IMR-90 (cell line): ENCODE measurements around the gene PCNX2. TPM values are rescaled to one million over a fixed set of nuclear protein-coding genes. Genes with fewer than 3 reads are reported as not detected.

Experiments used
- ATAC-seq: fragments of 200-7000 bp; cut with Tn5 transposase; 2 replicates; pipeline ENCODE4 v1.9.1; 2020; ENCODE audit warnings: low read depth, mild to moderate bottlenecking, moderate library complexity
- BruUV-seq: library from RNA; stranded (reverse); fragments of 400-500 nt; replicated peaks from 2 replicates; lab custom pipeline; 2021; lab: Mats Ljungman, UMichigan
- CTCF ChIA-PET: fragments of 300-600 bp; formaldehyde crosslinking; extraction: SDS; loops from one replicate; lab custom pipeline; 2021; ENCODE audit warnings: antibody characterized with exemption; lab: Yijun Ruan, JAX
- POLR2A ChIA-PET: fragments of 300-600 bp; sonication (Branson Sonifier 250); formaldehyde crosslinking; loops from one replicate; lab custom pipeline; 2022; ENCODE audit warnings: antibody characterized with exemption; ENCODE audit not compliant: unreplicated experiment; lab: Charles Lee
- DNase-seq: peaks from one replicate; pipeline ENCODE4 v3.0.0; 2013
- H2AFZ ChIP-seq: replicated peaks from 2 replicates; pipeline ENCODE3; 2013; ENCODE audit warnings: low read length, mild to moderate bottlenecking; ENCODE audit not compliant: poor library complexity
- H2AK5ac ChIP-seq: 2 replicates; pipeline ENCODE4 v1.6.1; 2013; ENCODE audit warnings: low read depth, low read length, inconsistent platforms
- H2AK9ac ChIP-seq: replicated peaks from 2 replicates; pipeline ENCODE3; 2013; ENCODE audit warnings: mild to moderate bottlenecking, low read depth, low read length, moderate library complexity; ENCODE audit not compliant: poor library complexity
- H2BK120ac ChIP-seq: 2 replicates; pipeline ENCODE4 v1.6.1; 2013; ENCODE audit warnings: low read depth, low read length, inconsistent platforms
- H2BK15ac ChIP-seq: 3 replicates; pipeline ENCODE4 v1.6.1; 2013; ENCODE audit warnings: low read depth, low read length, inconsistent platforms
- H2BK20ac ChIP-seq: 2 replicates; pipeline ENCODE4 v1.6.1; 2013; ENCODE audit warnings: low read depth, mild to moderate bottlenecking, inconsistent platforms, low read length, moderate library complexity
- H2BK5ac ChIP-seq: 2 replicates; pipeline ENCODE4 v1.6.1; 2013; ENCODE audit warnings: mild to moderate bottlenecking, low read depth, low read length, inconsistent platforms; ENCODE audit not compliant: poor library complexity, severe bottlenecking
- H3K14ac ChIP-seq: replicated peaks from 2 replicates; pipeline ENCODE4 v1.6.1; 2013; ENCODE audit warnings: low read depth, low read length, inconsistent platforms
- H3K18ac ChIP-seq: 2 replicates; pipeline ENCODE4 v1.6.1; 2013; ENCODE audit warnings: low read depth, low read length, control low read depth
- H3K23ac ChIP-seq: 2 replicates; pipeline ENCODE4 v1.6.1; 2013; ENCODE audit warnings: low read depth, low read length, inconsistent platforms
- H3K27ac ChIP-seq: 2 replicates; pipeline ENCODE4 v1.5.1; 2013; ENCODE audit warnings: mild to moderate bottlenecking, control low read depth, low read length; ENCODE audit not compliant: insufficient read depth
- H3K27me3 ChIP-seq: 2 replicates; pipeline ENCODE4 v1.6.1; 2013; ENCODE audit warnings: low read length; ENCODE audit not compliant: control insufficient read depth, insufficient read depth
- H3K36me3 ChIP-seq: 2 replicates; pipeline ENCODE4 v1.6.1; 2013; ENCODE audit warnings: low read length, mixed read lengths; ENCODE audit not compliant: control insufficient read depth, insufficient read depth
- H3K4ac ChIP-seq: 2 replicates; pipeline ENCODE4 v1.6.1; 2013; ENCODE audit warnings: low read depth, low read length, inconsistent platforms
- H3K4me1 ChIP-seq: 2 replicates; pipeline ENCODE4 v1.6.1; 2013; ENCODE audit warnings: low read length, mixed read lengths; ENCODE audit not compliant: control insufficient read depth, insufficient read depth
- H3K4me2 ChIP-seq: 2 replicates; pipeline ENCODE4 v1.6.1; 2013; ENCODE audit warnings: low read depth, mild to moderate bottlenecking, control low read depth, low read length, moderate library complexity
- H3K4me3 ChIP-seq: 2 replicates; pipeline ENCODE4 v1.5.1; 2013; ENCODE audit warnings: low read depth, mild to moderate bottlenecking, control low read depth, low read length, moderate library complexity; ENCODE audit not compliant: insufficient read depth
- H3K56ac ChIP-seq: 2 replicates; pipeline ENCODE4 v1.6.1; 2013; ENCODE audit warnings: low read length, inconsistent platforms; ENCODE audit not compliant: insufficient read depth; ENCODE audit errors: extremely low read depth
- H3K79me1 ChIP-seq, 2 experiments: 2 replicates each; pipeline ENCODE4 v1.6.1; 2013; ENCODE audit warnings: low read length in 2 of 2, inconsistent platforms in 1 of 2, low read depth in 1 of 2
- H3K9ac ChIP-seq: 2 replicates; pipeline ENCODE4 v1.6.1; 2013; ENCODE audit warnings: low read depth, low read length, control low read depth
- H3K9me1 ChIP-seq: 2 replicates; pipeline ENCODE4 v1.6.1; 2013; ENCODE audit warnings: low read length, inconsistent platforms; ENCODE audit not compliant: insufficient read depth
- H3K9me3 ChIP-seq: 2 replicates; pipeline ENCODE4 v1.6.1; 2013; ENCODE audit warnings: low read length; ENCODE audit not compliant: control insufficient read depth, insufficient read depth
- H4K20me1 ChIP-seq: 2 replicates; pipeline ENCODE4 v1.6.1; 2013; ENCODE audit warnings: low read length, inconsistent platforms; ENCODE audit not compliant: insufficient read depth
- H4K5ac ChIP-seq: 2 replicates; pipeline ENCODE4 v1.6.1; 2013; ENCODE audit warnings: mild to moderate bottlenecking, low read depth, low read length, control low read depth
- H4K8ac ChIP-seq, 2 experiments: 2 replicates each; pipeline ENCODE4 v1.6.1; 2013; ENCODE audit warnings: low read depth in 2 of 2, low read length in 2 of 2, control low read depth in 1 of 2, inconsistent platforms in 1 of 2
- H4K91ac ChIP-seq: 2 replicates; pipeline ENCODE4 v1.6.1; 2013; ENCODE audit warnings: low read depth, low read length, inconsistent platforms; ENCODE audit not compliant: insufficient read depth
- MAFK ChIP-seq: IDR thresholded peaks from 2 replicates; pipeline ENCODE4 v1.6.1; 2012; ENCODE audit warnings: low read depth, low read length, improper control_type of control experiment
- NFE2L2 ChIP-seq: fragments of 150-350 bp; IDR thresholded peaks from 2 replicates; pipeline ENCODE4 v1.6.1; 2016; ENCODE audit warnings: low read depth, mild to moderate bottlenecking, low read length
- POLR2A ChIP-seq: IDR thresholded peaks from 2 replicates; pipeline ENCODE4 v1.6.1; 2012; ENCODE audit warnings: mild to moderate bottlenecking, low read depth, low read length
- WGBS, 2 experiments: methylation state at CpG; one replicate each; pipeline versions ENCODE4 v1.1.5 to v1.1.7; 2013; ENCODE audit warnings: missing lambda C conversion rate in 2 of 2; ENCODE audit not compliant: insufficient read length in 1 of 2; ENCODE audit errors: extremely low coverage in 2 of 2; 5-methylcytosine and 5-hydroxymethylcytosine counted together
- dilution Hi-C: fragments of 300-500 bp; cut with HindIII; formaldehyde crosslinking; loops from one replicate; pipeline ENCODE4 v1.14.3; 2018; ENCODE audit warnings: low sequenced_read_pairs; ENCODE audit not compliant: unreplicated experiment
- in situ Hi-C: fragments of 300-500 bp; cut with MboI; formaldehyde crosslinking; loops from 3 replicates; pipeline ENCODE4 v1.14.3; 2019; ENCODE audit warnings: low sequenced_read_pairs, inconsistent platforms, mixed read lengths
- intact Hi-C: fragments of 100-400 bp; cut with micrococcal nuclease; formaldehyde crosslinking; loops from 2 replicates; pipeline ENCODE4 v1.10.0; 2022
- polyA plus RNA-seq, 3 experiments: library from polyadenylated mRNA; depleted of rRNA; stranded (reverse); fragments of >200 nt; gene quantifications; 2 replicates each; pipeline ENCODE4 v1.2.3, GENCODE V29; 2012; ENCODE audit warnings: low replicate concordance in 1 of 3
- total RNA-seq: library from RNA; depleted of rRNA; stranded (reverse); fragments of >200 nt; gene quantifications from 2 replicates; pipeline ENCODE4 v1.2.3, GENCODE V29; 2012

PCNX2 gene
- total and polyA plus RNA-seq, 2 of the 4 experiments (the other 2 are of a cell fraction), result 15.9 to 22.6 TPM

DNA sequence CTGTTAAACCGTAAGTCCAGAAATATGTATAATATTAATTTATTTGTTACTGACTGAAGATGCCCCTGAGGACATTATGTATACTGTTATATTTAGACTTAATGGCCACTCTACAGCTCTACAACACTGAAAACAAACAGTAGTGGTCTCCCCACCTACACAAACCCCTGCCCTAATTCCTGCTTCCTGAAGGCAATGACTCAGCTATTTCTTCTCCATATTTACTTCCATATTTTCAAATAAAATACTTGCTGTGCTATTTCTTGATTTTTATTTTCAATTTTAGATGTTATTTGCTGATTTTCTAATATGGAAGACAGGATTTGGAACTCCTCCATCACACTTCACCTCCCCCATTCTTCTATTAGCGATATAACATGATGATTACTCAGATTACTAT lies 97.6 kb downstream of the PCNX2 start:
- no peak overlapping the region for H3K4me2 ChIP-seq
- BruUV-seq, result no TSS peak
- WGBS, 2 experiments, result 100% methylated on average over 1 of the region's 2 CpGs; no CpG with 5 or more reads in 1 of the 2 experiments

More for the DNA sequence above, 97.6 kb downstream of the PCNX2 start:
- no peak overlapping the region for H2AK9ac ChIP-seq
- H2AFZ ChIP-seq, result no peak overlapping the region
- no peak overlapping the region for H2BK20ac ChIP-seq
- CTCF ChIA-PET, result no interaction called here
- H4K20me1 ChIP-seq, result no peaks in the 10 kb centered on the region
- no peak overlapping the region for H4K91ac ChIP-seq
- intact Hi-C loops, result no loop called here
- H2AK5ac ChIP-seq, result no peak overlapping the region
- POLR2A ChIA-PET, result no interaction called here
- H3K9ac ChIP-seq, result no peak overlapping the region
- H3K9me1 ChIP-seq, result peaks cover 3% of the 10 kb centered on the region; the same call in 1 of the 2 replicates
- no peak overlapping the region for H3K14ac ChIP-seq
- DNase-seq (no peak), ATAC-seq (no peak)
- no peak overlapping the region for H3K56ac ChIP-seq
- H3K4me3 ChIP-seq, result no peak overlapping the region
- H4K8ac ChIP-seq, result no peak overlapping the region
- in situ Hi-C loops, result no loop called here
- H2BK5ac ChIP-seq, result no peak overlapping the region
- no peak overlapping the region for H4K5ac ChIP-seq
- H3K4me1 ChIP-seq, result peaks cover 4% of the 10 kb centered on the region; the same call in 1 of the 2 replicates
- H3K27me3 ChIP-seq, result no peaks in the 10 kb centered on the region
- H3K18ac ChIP-seq, result no peak overlapping the region
- dilution Hi-C loops, result no loop called here
- TF ChIP-seq MAFK (0 out of 2 replicates have a peak, but pooled peaks have one; percentile 16), POLR2A (no peak), NFE2L2 (peak; percentile 91)
- H3K27ac ChIP-seq, result no peak overlapping the region
- no peak overlapping the region for H2BK120ac ChIP-seq
- H3K36me3 ChIP-seq, result peaks cover 1% of the 10 kb centered on the region; the same call in 1 of the 2 replicates
- no peak overlapping the region for H3K23ac ChIP-seq
- no peaks in the 10 kb centered on the region for H3K79me1 ChIP-seq
- no peak overlapping the region for H2BK15ac ChIP-seq
- H3K4ac ChIP-seq, result no peak overlapping the region
- no peaks in the 10 kb centered on the region; the same call in none of the 2 replicates for H3K9me3 ChIP-seq
